AG10803 (cell line): Measurements from ENCODE around the gene COL23A1.

Experiments
- DNase-seq: peaks from one replicate; pipeline ENCODE4 v3.0.0; 2010; ENCODE audit warnings: low read depth
- H3K4me3 ChIP-seq: 2 replicates; pipeline ENCODE4 v1.5.1; 2011; ENCODE audit warnings: mild to moderate bottlenecking, low read length, control low read depth
- TF ChIP-seq, protein P1 (sequence below): conservative IDR thresholded peaks from 2 replicates; pipeline ENCODE4 v1.5.1; 2011; ENCODE audit warnings: mild to moderate bottlenecking, low read length, control low read depth, inconsistent platforms

COL23A1 gene

DNA sequence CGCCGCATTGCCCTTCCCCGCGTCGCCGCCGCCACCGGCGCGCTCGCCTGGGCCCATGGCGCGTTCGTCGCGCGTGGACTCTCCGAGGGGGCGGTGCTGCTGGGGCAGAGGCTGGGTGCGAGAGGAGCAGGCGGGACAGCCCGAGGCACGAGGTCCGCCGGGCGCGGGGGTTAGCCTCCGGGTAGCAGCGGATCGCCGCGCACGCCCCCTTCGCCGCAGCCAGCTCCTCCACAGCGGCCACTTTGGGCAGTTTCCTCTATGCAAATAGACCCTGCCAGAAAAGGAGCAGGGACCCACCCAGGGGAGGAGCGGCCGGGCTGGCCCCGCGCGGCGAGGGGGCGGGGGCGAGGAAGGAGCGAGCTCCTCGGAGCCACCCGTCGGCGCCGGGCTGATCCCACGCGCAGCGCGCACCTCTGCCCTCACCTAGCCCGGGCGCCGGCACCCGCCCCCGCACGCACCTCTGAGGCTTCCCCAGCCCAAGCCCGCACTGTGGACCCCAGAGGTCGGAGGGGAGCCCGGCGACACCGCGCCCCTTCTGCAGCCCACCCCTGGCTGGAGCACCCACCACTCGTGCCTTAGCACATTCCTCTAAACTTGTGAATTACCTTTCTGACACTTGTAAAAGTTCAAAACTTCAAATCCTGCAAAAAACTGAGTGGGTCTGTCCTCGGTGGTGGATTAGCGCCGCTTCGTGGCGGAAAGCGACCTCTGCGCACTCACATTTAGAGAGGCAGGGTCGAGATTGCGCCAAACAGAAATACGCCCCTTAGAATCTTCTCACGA lies at the start of gene COL23A1:
Gene COL23A1 (minus strand): TSS at position 253 of the 783 bp plus-strand sequence.
- peak within 1 kb of the TSS; percentile 38 for H3K4me3 ChIP-seq
- DNase-seq = peak; percentile 27
- TF ChIP-seq, protein P1, sequence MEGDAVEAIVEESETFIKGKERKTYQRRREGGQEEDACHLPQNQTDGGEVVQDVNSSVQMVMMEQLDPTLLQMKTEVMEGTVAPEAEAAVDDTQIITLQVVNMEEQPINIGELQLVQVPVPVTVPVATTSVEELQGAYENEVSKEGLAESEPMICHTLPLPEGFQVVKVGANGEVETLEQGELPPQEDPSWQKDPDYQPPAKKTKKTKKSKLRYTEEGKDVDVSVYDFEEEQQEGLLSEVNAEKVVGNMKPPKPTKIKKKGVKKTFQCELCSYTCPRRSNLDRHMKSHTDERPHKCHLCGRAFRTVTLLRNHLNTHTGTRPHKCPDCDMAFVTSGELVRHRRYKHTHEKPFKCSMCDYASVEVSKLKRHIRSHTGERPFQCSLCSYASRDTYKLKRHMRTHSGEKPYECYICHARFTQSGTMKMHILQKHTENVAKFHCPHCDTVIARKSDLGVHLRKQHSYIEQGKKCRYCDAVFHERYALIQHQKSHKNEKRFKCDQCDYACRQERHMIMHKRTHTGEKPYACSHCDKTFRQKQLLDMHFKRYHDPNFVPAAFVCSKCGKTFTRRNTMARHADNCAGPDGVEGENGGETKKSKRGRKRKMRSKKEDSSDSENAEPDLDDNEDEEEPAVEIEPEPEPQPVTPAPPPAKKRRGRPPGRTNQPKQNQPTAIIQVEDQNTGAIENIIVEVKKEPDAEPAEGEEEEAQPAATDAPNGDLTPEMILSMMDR = peak; percentile 70

DNA sequence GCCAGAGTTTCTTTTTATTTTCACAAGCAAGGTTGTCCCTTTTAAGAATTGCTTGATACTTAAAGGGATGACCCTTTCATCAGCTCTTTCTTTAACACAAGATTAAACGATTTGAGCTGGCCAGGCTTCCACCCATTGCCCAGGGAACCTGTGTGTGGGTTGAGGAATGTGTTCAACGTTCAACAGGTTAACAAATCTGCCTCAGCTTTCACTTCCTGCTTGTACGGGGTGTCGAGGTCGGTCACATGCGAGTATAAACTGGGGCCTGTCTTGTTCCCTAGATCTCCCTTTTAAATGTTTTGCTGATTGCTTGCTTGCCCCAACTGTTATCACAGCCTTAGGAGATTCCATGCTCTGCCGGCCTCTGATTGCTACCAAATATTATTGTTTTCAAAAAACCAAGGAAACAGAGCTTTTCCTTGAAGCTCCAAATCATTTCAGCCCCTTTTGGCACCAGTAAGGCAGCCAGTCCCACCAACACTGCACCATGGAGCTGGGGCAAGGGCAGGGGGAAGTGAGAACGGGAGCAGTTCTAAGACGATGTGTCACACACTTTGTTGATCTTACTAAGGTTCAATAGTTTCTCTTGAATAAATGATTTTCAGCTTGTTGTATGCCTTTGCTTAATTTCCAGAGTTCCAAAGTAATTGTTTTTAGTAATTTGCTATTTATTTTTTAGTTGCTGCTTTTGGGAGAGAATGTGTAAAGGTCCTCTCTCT lies 47.3 kb upstream of the COL23A1 start:
- no peak for DNase-seq
- TF ChIP-seq, protein P1 = no peak
- H3K4me3 ChIP-seq = no peak overlapping the region

DNA sequence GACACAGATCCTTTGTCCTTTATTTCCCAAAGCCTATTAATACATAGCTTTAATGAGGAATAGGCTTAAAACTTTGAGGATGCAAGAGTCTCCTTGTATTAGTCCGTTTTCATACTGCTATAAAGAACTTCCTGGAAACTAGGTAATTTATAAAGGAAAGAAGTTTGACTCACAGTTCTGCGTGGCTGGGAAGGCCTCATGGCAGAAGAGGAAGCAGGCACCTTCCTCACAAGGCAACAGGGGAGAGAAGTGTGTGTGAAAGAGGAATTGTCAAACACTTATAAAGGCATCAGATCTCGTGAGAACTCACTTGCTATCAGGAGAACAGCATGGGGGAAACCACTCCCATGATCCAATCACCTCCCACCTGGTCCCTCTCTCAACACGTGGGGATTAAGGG lies 42.1 kb upstream of the COL23A1 start:
- DNase-seq = no peak
- H3K4me3 ChIP-seq = no peak overlapping the region
- TF ChIP-seq, protein P1 = no peak

DNA sequence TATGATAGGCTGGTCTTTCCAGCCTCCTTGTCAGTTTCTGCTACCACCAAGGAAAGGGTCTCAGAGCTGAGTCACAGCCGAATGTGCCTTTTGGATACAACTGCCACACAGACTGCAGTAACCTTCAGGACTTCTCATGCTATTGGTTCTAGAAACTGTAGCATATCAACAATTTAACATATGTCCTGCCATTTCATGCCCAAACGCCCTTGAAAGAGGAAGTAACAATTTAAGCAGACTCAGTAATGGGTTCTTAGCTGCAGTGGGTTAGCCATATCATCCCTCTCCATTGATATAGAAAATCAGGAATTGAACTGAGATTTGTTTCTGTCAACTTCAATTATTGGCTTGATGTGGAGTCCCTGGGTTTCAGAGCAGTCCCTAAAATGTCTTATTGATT lies 40.8 kb upstream of the COL23A1 start:
- TF ChIP-seq, protein P1 = no peak
- H3K4me3 ChIP-seq = no peak overlapping the region
- DNase-seq = no peak

DNA sequence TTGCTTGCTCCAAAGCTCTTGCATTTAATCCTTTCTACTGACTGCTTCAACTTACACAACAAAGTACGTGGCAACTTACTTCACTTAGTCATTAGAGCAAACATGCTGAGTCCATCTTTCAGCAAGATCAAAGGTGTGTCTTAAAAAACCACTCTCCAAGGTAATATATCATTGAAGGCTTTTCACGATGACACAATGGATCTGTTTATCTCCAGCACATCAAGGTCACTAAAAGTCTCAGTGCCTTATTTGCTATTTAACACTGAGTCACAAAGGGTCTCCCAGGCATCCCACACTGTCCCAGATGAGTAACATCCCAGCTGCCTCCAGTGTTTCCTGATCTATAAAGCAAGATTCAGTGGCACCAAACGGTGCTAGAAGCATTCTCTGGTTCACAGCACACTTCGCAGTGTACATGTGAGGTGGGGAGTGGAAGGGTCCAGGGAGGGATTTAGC lies 40.3 kb upstream of the COL23A1 start:
- no peak for DNase-seq
- no peak overlapping the region for H3K4me3 ChIP-seq

DNA sequence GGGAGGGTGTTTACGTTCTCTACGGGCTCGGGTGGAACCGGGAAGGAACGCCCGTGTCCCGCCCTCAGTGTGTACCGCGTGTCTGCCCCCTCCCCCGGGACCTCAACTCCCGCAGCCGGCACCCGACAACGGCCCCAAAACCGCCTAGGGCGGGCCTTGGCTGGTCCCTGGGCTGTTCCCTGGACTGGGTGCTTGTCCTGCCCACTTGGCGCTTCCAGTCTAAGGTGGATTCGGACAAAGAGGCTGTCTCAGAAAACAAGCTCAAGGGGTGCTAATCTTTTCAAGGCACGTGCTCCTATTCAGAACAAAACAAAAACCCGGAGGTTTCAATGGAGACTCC lies 37.0 kb upstream of the COL23A1 start:
- TF ChIP-seq, protein P1 = no peak
- H3K4me3 ChIP-seq = peak overlapping the region; percentile 98
- no peak for DNase-seq

More for the DNA sequence above, 40.3 kb upstream of the COL23A1 start:
- TF ChIP-seq, protein P1 = no peak
